GM18907 (cell line): ENCODE data around the gene TRIO.
"Not testable (repeated sequence)": the region's sequence is repeated elsewhere in the genome, so short reads cannot be mapped to it uniquely, and the experiment has no call there.

ENCODE experiments used
- ATAC-seq: cut with Tn5 transposase; IDR thresholded peaks from one replicate; pipeline ENCODE4 v1.9.1; 2021; ENCODE audit warnings: mild to moderate bottlenecking, moderate library complexity; ENCODE audit not compliant: unreplicated experiment

TRIO gene

GRCh38 chr5:14420101-14420811, 277.1 kb downstream of the TRIO start:
- ATAC-seq: no peak

- ATAC-seq: no peak
These were observed 278.7 kb downstream of the TRIO start for GRCh38 chr5:14421851-14422250.

- ATAC-seq: no peak
These were observed 281.0 kb downstream of the TRIO start for GRCh38 chr5:14424011-14424685.

GRCh38 chr5:14425559-14425958, 282.4 kb downstream of the TRIO start:
- no peak for ATAC-seq

- no peak for ATAC-seq
These were observed 283.4 kb downstream of the TRIO start for GRCh38 chr5:14426521-14426920.

GRCh38 chr5:14428302-14429081, 285.4 kb downstream of the TRIO start:
- no peak for ATAC-seq

GRCh38 chr5:14429101-14430050, 286.2 kb downstream of the TRIO start:
- no peak for ATAC-seq

- no peak for ATAC-seq
These were observed 288.4 kb downstream of the TRIO start for GRCh38 chr5:14431534-14431933.

- no peak for ATAC-seq
These were observed 289.9 kb downstream of the TRIO start for GRCh38 chr5:14432931-14433589.

- no peak for ATAC-seq
These were observed 292.3 kb downstream of the TRIO start for GRCh38 chr5:14435481-14435880.

- ATAC-seq: not testable (repeated sequence)
These were observed 293.0 kb downstream of the TRIO start for GRCh38 chr5:14436122-14436521.

- ATAC-seq: no peak
These were observed 293.8 kb downstream of the TRIO start for GRCh38 chr5:14436801-14437542.

- ATAC-seq: no peak
These were observed 295.1 kb downstream of the TRIO start for GRCh38 chr5:14438195-14438606.

GRCh38 chr5:14439087-14439871, 296.1 kb downstream of the TRIO start:
- ATAC-seq: no peak

GRCh38 chr5:14440223-14440581, 297.1 kb downstream of the TRIO start:
- no peak for ATAC-seq

GRCh38 chr5:14440582-14441431, 297.7 kb downstream of the TRIO start:
- no peak for ATAC-seq

- no peak for ATAC-seq
These were observed 298.5 kb downstream of the TRIO start for GRCh38 chr5:14441641-14442040.

GRCh38 chr5:14442536-14442935, 299.4 kb downstream of the TRIO start:
- no peak for ATAC-seq
